H9 (cell line): ENCODE results near the gene RYR3. TPM values are rescaled to one million over a fixed set of nuclear protein-coding genes. Genes with fewer than 3 reads are reported as not detected.

Source experiments
- DNase-seq: peaks from one replicate; pipeline ENCODE4 v3.0.0-alpha.2; 2017
- H2AFZ ChIP-seq: one replicate; pipeline ENCODE4 v1.6.1; 2013; ENCODE audit warnings: mild to moderate bottlenecking, low read length, control low read depth, moderate library complexity
- H2AK5ac ChIP-seq: 2 replicates; pipeline ENCODE4 v1.6.1; 2013; ENCODE audit warnings: low read length, control low read depth, mixed read lengths; ENCODE audit not compliant: insufficient read length
- H2BK120ac ChIP-seq: one replicate; pipeline ENCODE4 v1.6.1; 2013; ENCODE audit warnings: low read depth, mild to moderate bottlenecking, low read length, control low read depth, inconsistent platforms; ENCODE audit not compliant: poor library complexity, severe bottlenecking
- H2BK12ac ChIP-seq: 2 replicates; pipeline ENCODE4 v1.6.1; 2013; ENCODE audit warnings: low read length, control low read depth, mixed read lengths, low read depth; ENCODE audit not compliant: insufficient read length
- H2BK15ac ChIP-seq: 2 replicates; pipeline ENCODE4 v1.6.1; 2013; ENCODE audit warnings: low read depth, low read length, control low read depth
- H2BK20ac ChIP-seq: one replicate; pipeline ENCODE4 v1.6.1; 2013; ENCODE audit warnings: low read depth, mild to moderate bottlenecking, low read length, control low read depth, inconsistent platforms; ENCODE audit not compliant: poor library complexity, severe bottlenecking
- H2BK5ac ChIP-seq: 2 replicates; pipeline ENCODE4 v1.6.1; 2013; ENCODE audit warnings: low read length, control low read depth, mixed read lengths; ENCODE audit not compliant: insufficient read length
- H3K14ac ChIP-seq: 2 replicates; pipeline ENCODE4 v1.6.1; 2013; ENCODE audit warnings: low read length, control low read depth; ENCODE audit not compliant: insufficient read depth
- H3K18ac ChIP-seq: 2 replicates; pipeline ENCODE4 v1.6.1; 2013; ENCODE audit warnings: low read depth, mild to moderate bottlenecking, mixed read lengths, low read length, control low read depth; ENCODE audit not compliant: insufficient read length
- H3K23ac ChIP-seq: 2 replicates; pipeline ENCODE4 v1.6.1; 2013; ENCODE audit warnings: low read length, control low read depth, mixed read lengths, low read depth; ENCODE audit not compliant: insufficient read length
- H3K23me2 ChIP-seq: 2 replicates; pipeline ENCODE4 v1.6.1; 2013; ENCODE audit warnings: low read depth, mild to moderate bottlenecking, mixed read lengths, low read length, control low read depth; ENCODE audit not compliant: insufficient read length, poor library complexity, severe bottlenecking
- H3K27ac ChIP-seq: 2 replicates; pipeline ENCODE4 v1.5.1; 2013; ENCODE audit warnings: low read length, control low read depth, mixed read lengths, low read depth; ENCODE audit not compliant: insufficient read length
- H3K27me3 ChIP-seq: 2 replicates; pipeline ENCODE4 v1.6.1; 2013; ENCODE audit warnings: low read length, control low read depth, inconsistent platforms; ENCODE audit not compliant: insufficient read depth
- H3K4ac ChIP-seq: 2 replicates; pipeline ENCODE4 v1.6.1; 2013; ENCODE audit warnings: low read depth, mild to moderate bottlenecking, control low read depth, inconsistent platforms, low read length, moderate library complexity
- H3K4me1 ChIP-seq: 2 replicates; pipeline ENCODE4 v1.6.1; 2013; ENCODE audit warnings: low read length, control low read depth, inconsistent platforms; ENCODE audit not compliant: insufficient read depth
- H3K4me2 ChIP-seq: 2 replicates; pipeline ENCODE4 v1.6.1; 2013; ENCODE audit warnings: low read length, control low read depth, mixed read lengths; ENCODE audit not compliant: insufficient read length, insufficient read depth
- H3K56ac ChIP-seq: 2 replicates; pipeline ENCODE4 v1.6.1; 2013; ENCODE audit warnings: low read depth, mild to moderate bottlenecking, mixed read lengths, low read length, control low read depth; ENCODE audit not compliant: insufficient read length
- H3K79me1 ChIP-seq: 2 replicates; pipeline ENCODE4 v1.6.1; 2013; ENCODE audit warnings: low read depth, mild to moderate bottlenecking, moderate library complexity, low read length, control low read depth, inconsistent platforms; ENCODE audit not compliant: insufficient read depth, poor library complexity, severe bottlenecking
- H3K79me2 ChIP-seq: 2 replicates; pipeline ENCODE4 v1.6.1; 2013; ENCODE audit warnings: low read length, control low read depth, inconsistent platforms; ENCODE audit not compliant: insufficient read depth
- H3K9ac ChIP-seq: 2 replicates; pipeline ENCODE4 v1.6.1; 2013; ENCODE audit warnings: low read length, control low read depth, mixed read lengths; ENCODE audit not compliant: insufficient read length; ENCODE audit errors: extremely low read depth
- H3K9me3 ChIP-seq: one replicate; pipeline ENCODE4 v1.6.1; 2013; ENCODE audit warnings: low read depth, low read length, inconsistent platforms; ENCODE audit not compliant: control insufficient read depth
- H3T11ph ChIP-seq: one replicate; pipeline ENCODE4 v1.6.1; 2013; ENCODE audit warnings: mild to moderate bottlenecking, low read length, control low read depth, inconsistent platforms
- H4K20me1 ChIP-seq: one replicate; pipeline ENCODE4 v1.6.1; 2013; ENCODE audit not compliant: control insufficient read depth, insufficient read length, insufficient read depth
- H4K5ac ChIP-seq: 2 replicates; pipeline ENCODE4 v1.6.1; 2013; ENCODE audit warnings: low read depth, mild to moderate bottlenecking, mixed read lengths, low read length, control low read depth; ENCODE audit not compliant: insufficient read length
- H4K8ac ChIP-seq: replicated peaks from 2 replicates; pipeline ENCODE4 v1.6.1; 2013; ENCODE audit warnings: low read length, control low read depth, mixed read lengths, low read depth; ENCODE audit not compliant: insufficient read length
- H4K91ac ChIP-seq: 2 replicates; pipeline ENCODE4 v1.6.1; 2013; ENCODE audit warnings: low read depth, mild to moderate bottlenecking, moderate library complexity, mixed read lengths, low read length, control low read depth; ENCODE audit not compliant: insufficient read length
- H3K27ac Mint-ChIP-seq, 3 experiments: 2 replicates in 2 of 3; 3 replicates in 1 of 3; pipeline ENCODE4 v1.8.0; 2020 to 2021; ENCODE audit warnings: mixed read lengths in 3 of 3, mild to moderate bottlenecking in 1 of 3, moderate library complexity in 1 of 3
- H3K27me3 Mint-ChIP-seq: 2 replicates; pipeline ENCODE4 v1.8.0; 2021; ENCODE audit warnings: low read depth, mild to moderate bottlenecking, moderate library complexity, mixed read lengths
- H3K36me3 Mint-ChIP-seq, 3 experiments: 2 replicates in 2 of 3; 3 replicates in 1 of 3; pipeline ENCODE4 v1.8.0; 2020 to 2021; ENCODE audit warnings: low read depth in 3 of 3, mixed read lengths in 3 of 3; ENCODE audit not compliant: insufficient read depth in 1 of 3
- H3K4me1 Mint-ChIP-seq, 2 experiments: 2 replicates each; pipeline ENCODE4 v1.8.0; 2020; ENCODE audit warnings: mixed read lengths in 2 of 2
- H3K4me3 Mint-ChIP-seq, 2 experiments: 2 replicates in 1 of 2; 3 replicates in 1 of 2; pipeline ENCODE4 v1.8.0; 2020 to 2021; ENCODE audit warnings: mild to moderate bottlenecking in 2 of 2, mixed read lengths in 2 of 2, moderate library complexity in 1 of 2
- H3K9me3 Mint-ChIP-seq, 2 experiments: 2 replicates in 1 of 2; 3 replicates in 1 of 2; pipeline ENCODE4 v1.8.0; 2020; ENCODE audit warnings: mild to moderate bottlenecking in 2 of 2, mixed read lengths in 2 of 2, moderate library complexity in 1 of 2
- CTCF ChIP-seq: fragments of 200-600 bp; sonication (generic); conservative IDR thresholded peaks from 3 replicates; pipeline ENCODE4 v1.8.0; 2021; ENCODE audit warnings: antibody characterized with exemption, mild to moderate bottlenecking
- WGBS: extraction: QIAGEN DNeasy Blood & Tissue Kit; methylation state at CpG from one replicate; pipeline ENCODE4 v1.1.7; 2013; ENCODE audit warnings: missing lambda C conversion rate, low lambda C conversion rate, mixed read lengths; ENCODE audit not compliant: insufficient read length; ENCODE audit errors: extremely low coverage; 5-methylcytosine and 5-hydroxymethylcytosine counted together
- total RNA-seq: library from RNA; stranded (reverse); gene quantifications from 2 replicates; pipeline ENCODE4 v1.2.1, GENCODE V29; 2021

RYR3 gene
- total RNA-seq, 1 experiment from 2014 or later = 0.85 TPM

- Histone ChIP-seq H4K8ac (no peak overlapping the region), H3K27me3 (no peaks in the 10 kb centered on the region), H4K5ac (no peak overlapping the region), H3K9me3 (no peaks in the 10 kb centered on the region), H3K4me1 (peaks cover 3% of the 10 kb centered on the region; the same call in 1 of the 2 replicates), H3K4me2 (no peak overlapping the region), H3K9ac (no peak overlapping the region), H2BK15ac (no peak overlapping the region), H3K79me2 (no peaks in the 10 kb centered on the region), H2BK120ac (no peak overlapping the region), H3K27ac (no peak overlapping the region), H3K23me2 (no peaks in the 10 kb centered on the region), H4K20me1 (no peaks in the 10 kb centered on the region), H3K18ac (no peak overlapping the region), H2AFZ (no peak overlapping the region), H3K14ac (no peak overlapping the region), H3T11ph (no peak overlapping the region), H3K4ac (no peak overlapping the region), H2BK5ac (no peak overlapping the region), H2AK5ac (no peak overlapping the region), H2BK12ac (no peak overlapping the region), H3K79me1 (no peaks in the 10 kb centered on the region), H4K91ac (no peak overlapping the region), H3K23ac (no peak overlapping the region), H3K56ac (no peak overlapping the region), H2BK20ac (no peak overlapping the region)
- no peak overlapping the region for H3K4me3 Mint-ChIP-seq
- WGBS = no CpG with 5 or more reads among the region's 7 CpGs
- no peak for TF ChIP-seq CTCF
- H3K4me1 Mint-ChIP-seq = no peaks in the 10 kb centered on the region
- peaks cover 0 to 5% of the 10 kb centered on the region in 2 experiments; a peak in 2 of 5 replicates for H3K9me3 Mint-ChIP-seq
- DNase-seq = no peak
- no peak overlapping the region for H3K27ac Mint-ChIP-seq
- H3K36me3 Mint-ChIP-seq = no peaks in the 10 kb centered on the region
- no peaks in the 10 kb centered on the region for H3K27me3 Mint-ChIP-seq
Observed at GRCh38 chr15:33411596-33412540, 101.1 kb downstream of the RYR3 start.
